GM21528 (cell line): ENCODE results near the gene EFCAB7.
A peak's percentile ranks its signal among the peaks of the same experiment; 100 is the strongest.

Source experiments
- ATAC-seq: cut with Tn5 transposase; IDR thresholded peaks from one replicate; pipeline ENCODE4 v1.9.1; 2021; ENCODE audit warnings: mild to moderate bottlenecking, moderate library complexity; ENCODE audit not compliant: unreplicated experiment, low FRiP score

Gene EFCAB7

DNA sequence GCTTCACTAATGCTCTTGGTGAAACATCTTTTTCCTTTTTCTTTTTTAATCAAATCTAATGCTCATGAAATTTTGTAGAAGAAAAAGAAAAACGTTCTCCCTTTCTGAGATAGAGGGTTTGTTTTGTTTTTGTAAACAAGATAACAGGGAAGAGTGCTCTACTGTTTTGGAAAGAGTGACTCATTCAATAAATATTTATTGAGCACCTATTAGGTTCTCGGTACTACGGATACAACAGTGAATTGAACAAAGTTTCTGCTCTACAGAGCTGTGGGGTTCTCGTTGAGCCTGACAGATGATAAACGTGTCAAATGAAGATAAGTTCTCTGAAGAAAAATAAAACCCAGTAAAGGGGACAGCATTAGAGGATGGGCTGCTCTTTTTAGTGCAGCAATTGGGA is 76.9 kb downstream of the EFCAB7 start:
- ATAC-seq = no peak

DNA sequence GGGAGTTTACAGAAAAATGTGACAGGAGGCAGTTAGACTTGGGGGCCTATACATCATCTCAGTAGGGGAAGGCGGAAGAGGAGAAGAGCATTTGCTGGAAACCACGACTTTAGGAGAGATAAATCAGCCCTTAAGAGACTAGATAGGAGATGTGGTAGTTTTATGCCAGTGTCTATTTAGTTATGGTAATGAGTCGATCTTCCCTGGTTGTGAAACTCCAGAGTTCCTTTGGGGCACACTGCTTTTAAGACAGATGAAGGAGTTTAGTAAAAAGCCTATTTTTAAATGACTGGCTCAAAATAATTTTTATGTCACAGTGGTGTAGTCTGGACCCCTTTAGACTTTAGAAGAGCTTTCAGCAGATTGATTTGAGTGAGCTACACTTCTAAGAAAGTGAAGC is 77.7 kb downstream of the EFCAB7 start:
- no peak for ATAC-seq

DNA sequence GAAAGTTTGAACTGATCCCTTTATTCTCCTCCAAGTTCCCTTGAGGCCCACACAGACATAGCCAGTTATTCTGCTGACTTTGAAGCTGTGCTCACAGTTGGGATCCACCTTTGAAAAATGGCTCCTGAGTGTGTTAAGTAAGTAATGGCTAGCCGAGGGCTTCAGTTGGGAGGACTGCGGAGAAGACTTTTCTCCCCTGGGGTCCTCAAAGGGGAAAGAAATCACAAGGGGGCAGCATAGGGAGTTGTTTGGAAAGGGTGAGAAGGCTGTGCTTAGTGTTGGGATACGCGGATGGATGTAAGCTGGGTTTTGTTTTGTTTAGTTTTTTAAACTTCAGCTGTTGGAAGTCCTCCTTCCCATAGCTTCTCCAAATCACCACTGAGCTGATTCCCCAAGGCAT is 78.1 kb downstream of the EFCAB7 start:
- no peak for ATAC-seq

DNA sequence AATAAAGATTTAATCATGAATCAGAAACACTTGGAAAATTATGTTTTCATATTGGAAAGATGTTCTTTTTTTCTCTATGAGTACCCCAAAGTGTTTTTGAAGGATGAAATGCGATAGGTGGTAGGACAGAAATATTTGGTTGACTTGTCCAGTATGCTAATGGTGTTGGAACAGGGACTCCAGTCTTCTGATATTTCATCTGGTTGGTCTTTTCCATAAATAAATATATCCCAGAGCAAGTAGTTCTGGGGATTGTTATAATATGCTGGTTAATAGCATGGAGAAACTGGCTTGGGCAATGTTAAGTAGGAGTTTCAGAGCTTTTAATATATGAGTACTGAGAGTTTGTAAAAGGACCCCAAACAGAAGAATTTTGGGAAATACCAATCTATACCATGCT is 78.6 kb downstream of the EFCAB7 start:
- ATAC-seq = no peak

DNA sequence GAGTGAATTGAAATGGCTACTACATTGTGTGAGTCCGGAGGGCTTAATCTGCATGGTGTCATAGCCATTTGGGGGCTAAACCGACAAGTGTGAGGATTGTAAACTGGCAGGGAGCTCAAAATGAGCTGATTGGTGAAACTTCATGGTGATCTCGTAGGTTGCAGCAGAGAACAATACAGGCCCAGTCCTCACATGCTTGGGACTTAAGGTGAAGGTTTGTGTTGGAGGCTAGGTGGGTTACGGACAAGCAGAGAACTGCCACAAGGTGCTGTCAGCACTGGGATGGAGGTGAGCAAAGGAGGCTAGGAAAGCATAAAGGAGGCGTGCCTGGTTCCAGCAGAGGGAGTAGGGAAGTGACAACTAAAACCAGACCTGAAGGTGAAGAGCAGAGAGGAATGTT is 79.3 kb downstream of the EFCAB7 start:
- ATAC-seq = no peak

DNA sequence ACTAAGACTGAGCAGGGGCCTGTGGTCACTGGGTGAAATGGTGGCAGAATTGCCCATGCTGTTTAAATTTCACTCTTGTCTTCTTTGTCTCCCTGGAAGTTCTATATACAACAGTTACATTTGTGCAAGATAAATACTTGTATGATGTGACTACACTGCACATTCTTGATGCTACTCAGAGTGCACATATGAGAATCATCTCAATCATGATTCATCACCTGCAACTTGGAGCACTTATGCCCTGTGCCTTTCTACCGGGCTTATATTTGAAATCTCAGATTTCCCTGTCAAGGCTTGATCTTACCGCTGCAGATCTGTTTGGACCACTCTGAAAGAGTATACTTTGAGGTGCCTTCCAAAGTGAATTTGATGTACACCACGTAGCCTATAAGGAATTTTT is 80.5 kb downstream of the EFCAB7 start:
- ATAC-seq = no peak

DNA sequence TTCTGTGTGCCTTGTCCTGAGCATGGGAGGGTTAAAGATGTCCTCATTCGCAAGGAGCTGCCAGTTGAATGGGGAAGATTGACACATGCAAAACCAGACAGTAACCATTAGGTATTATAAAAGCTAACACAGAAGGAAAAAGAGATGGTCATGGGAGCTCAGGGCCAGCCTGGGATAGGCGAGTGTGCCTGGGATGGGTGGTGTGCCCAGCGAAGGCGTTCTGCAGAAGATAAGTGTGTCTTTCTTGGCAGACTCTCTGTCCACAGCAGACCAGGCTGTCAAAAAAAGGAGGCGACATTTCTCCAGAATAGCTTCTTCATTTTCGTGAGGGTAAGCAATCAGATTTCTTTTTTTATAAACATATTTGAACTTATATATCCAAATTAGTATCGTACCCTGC is 84.0 kb downstream of the EFCAB7 start:
- ATAC-seq = no peak

DNA sequence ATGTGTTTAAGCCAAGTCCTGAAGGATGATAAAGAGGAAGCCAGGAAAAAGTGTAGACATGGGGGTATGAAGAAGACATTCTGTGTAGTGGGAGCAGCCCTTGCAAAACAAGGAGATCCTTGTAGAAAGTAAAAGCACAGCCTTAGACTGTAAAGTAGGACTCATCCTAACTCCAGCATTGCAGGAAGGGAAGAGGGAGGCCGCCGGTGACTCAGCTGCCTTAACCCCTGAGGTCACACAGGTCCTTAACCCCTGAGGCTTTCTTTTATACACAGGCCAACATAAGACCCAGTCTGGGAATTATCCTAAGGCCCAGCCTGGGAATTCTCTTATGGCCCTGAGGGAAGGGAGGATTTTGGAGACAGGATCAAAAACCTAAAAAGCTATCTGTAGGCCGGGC is 87.9 kb downstream of the EFCAB7 start:
- no peak for ATAC-seq

DNA sequence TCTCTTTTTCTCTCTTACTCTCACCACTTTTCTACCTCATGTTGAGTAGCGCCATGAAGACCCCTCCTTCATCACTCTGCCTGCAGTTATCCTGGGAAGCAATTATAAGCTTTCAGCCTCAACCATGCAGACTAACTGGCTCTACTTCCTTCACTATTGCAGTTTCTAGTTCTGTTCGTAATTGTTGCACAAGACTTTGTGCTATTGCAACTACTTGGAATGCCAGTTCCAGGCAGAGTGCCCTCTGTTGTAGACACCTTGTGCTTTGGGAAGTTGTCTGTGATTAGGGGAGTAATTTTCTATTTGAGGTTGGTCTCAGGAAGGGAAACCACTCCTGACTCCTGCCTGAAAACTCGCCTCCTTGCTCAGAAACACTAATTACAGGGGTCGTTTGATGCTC is 89.2 kb downstream of the EFCAB7 start:
- ATAC-seq = no peak

DNA sequence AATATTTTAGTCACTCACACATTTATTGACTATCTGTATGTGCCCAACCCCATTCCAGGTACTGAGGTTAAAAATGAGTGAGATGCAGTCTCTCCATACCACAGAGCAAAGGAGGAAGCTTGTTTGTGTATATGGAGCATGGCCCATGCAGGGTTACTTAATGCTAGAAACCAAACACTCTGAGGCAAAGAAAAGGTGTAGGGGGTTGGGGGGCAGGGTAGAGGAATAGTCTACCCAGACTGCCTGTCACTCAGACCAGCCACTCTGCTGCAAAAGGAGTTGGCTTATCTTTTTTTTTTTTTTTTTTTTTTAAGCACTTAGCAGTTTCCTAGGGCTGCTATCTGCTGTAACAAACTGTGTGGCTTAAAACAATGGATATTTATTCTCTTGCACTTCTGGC is 89.6 kb downstream of the EFCAB7 start:
- ATAC-seq = no peak

DNA sequence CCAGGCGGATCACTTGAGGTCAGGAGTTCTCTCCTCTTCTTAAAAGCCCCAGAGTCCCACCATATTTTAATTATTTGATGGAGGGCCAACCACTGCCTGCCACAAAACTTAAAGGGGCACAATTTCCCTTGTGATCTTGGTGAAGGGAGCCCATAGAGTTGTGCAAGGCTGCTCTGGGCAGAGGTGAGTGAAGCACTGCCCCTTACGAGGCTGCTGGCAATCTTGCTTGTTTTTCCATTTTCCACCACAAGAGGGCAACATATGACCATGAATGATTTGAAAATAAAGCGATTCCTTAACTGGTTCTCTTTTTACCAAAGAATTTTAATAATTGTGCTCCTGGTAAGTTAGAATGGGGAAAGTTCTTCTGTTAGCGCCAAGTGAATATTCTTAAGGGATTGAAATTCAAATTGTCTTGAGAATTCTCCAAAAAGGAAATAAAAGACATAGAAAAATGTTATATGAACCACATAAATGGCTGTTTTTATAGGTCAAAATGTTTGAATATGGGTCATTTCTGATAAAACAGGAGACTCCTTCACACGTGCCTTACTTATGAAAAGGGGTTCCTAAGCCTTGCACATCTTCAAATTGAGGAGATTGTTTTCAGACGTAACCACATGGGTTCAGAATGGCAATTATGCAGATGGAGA is 92.6 kb downstream of the EFCAB7 start:
- peak; percentile 54 for ATAC-seq

DNA sequence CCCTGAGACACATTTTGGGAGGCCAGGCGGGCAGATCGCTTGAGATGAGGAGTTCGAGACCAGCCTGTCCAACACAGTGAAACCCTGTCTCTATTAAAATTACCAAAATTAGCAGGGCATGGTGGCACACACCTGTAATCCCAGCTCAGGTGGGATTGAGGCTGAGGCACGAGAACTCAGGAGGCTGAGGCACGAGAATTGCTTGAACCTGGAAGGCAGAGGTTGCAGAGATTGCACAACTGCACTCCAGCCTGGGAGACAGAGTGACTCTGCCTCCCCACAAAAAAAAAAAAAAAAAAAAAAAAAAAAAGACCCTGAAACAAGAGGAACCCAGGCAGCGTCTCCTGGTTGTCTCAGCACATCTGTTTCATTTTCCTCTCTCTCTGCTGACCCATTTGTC is 94.1 kb downstream of the EFCAB7 start:
- ATAC-seq = no peak

DNA sequence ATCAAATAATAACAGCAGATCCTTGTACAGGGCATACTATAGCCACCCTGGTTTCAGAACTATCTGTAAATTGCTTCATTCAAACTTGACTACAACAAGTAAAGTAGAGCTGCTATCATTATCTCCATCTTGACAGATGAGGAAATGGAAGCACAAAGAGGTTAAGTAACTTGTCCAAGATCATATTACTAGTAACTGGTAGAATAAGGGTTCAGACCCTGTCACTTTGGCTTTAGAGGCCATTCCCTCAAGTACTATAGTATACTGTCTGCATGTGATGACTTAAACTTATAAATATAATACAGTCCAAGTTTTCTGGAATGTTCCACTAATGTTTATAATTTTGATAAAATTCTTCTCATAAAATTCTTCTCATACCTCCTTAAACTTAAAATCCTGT is 94.7 kb downstream of the EFCAB7 start:
- ATAC-seq = no peak

DNA sequence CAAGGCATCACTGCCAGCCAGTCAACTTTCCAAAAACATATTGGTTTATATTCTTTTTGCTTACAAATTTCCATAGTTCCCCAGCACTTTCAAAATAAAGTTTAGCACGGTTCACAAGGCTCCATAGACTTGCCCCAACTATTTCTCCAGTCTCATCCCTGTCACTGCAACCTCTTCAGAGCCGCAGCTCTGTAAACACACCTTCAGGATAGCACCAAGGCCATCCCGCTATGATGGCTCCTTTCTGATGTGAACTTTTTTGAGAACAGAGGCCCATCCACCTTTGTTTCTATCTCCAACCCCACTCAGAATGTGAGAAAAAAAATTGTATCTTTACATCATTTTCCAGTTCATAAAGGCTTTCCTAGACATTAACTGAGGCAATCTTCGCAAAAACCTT is 96.2 kb downstream of the EFCAB7 start:
- no peak for ATAC-seq

DNA sequence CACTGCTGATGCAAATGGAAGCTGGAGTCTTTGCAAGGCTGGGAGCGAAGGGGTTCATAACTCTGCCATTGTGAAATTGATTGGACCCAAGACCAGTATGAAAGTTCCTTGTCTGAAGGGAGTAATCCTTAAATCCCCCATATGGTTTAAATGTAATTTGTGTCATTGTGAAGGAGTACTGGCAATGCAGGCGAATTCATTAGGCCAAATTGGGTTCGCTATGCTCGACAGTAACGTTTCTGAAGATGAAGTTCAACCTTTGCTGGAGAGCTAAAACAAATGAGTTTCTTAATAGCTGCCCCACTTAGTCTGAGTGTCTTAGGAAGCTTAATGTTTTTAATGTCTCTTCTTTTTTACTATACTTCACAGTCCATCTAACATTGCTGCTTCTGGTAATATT is 97.3 kb downstream of the EFCAB7 start:
- no peak for ATAC-seq

DNA sequence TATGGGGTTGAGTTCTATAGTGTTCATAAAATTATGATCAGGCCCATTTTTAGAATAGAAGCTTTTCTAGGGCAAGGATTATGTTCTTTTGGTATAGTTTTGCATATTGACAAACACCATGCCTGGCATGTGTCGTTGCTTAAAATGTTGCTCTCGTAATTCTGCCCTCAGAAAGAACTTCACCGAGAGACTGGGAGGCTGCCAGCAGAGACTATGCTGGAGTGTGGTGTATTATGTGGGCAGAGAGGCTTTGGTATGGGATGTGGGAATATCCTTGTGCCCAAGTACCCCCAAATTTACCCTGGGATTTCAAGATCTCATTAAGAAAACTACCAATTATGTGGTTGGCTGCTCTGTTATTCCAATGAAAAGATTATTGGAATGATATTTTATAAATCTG is 97.8 kb downstream of the EFCAB7 start:
- no peak for ATAC-seq

DNA sequence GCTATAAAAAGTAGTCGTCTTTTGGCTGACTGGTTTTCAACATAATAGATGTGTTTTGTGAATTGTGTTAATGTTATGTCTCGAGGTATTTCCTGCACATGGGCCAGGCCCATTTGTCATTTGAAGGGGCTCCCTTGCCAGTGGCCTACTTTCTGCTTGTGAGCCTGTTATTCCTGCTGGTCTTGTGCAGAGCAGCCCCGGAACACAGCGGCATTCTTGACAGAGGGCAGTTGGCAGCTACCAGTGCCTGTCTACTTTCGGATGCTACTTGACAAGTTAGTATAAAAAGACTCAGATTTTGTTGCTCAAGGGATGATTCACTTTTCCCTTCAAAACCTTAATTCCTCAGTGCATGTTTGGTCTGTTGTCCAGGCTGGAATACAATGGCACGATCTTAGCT is 98.4 kb downstream of the EFCAB7 start:
- no peak for ATAC-seq
